HepG2 (cell line): ENCODE data around the gene HEPN1. TPM values are rescaled to one million over a fixed set of nuclear protein-coding genes. Genes with fewer than 3 reads are reported as not detected.

Experiments
- ATAC-seq: fragments of 200-7000 bp; cut with Tn5 transposase; 3 replicates; pipeline ENCODE4 v1.9.1; 2020; ENCODE audit warnings: mild to moderate bottlenecking, moderate library complexity
- BruUV-seq: library from RNA; stranded (reverse); fragments of 400-500 nt; replicated peaks from 2 replicates; lab custom pipeline; 2021; lab: Mats Ljungman, UMichigan
- CTCF ChIA-PET: fragments of 300-600 bp; formaldehyde crosslinking; extraction: SDS; loops from one replicate; lab custom pipeline; 2021; ENCODE audit warnings: low total read pairs, inconsistent platforms, low intra/inter-chr PET ratio; lab: Yijun Ruan, JAX
- POLR2A ChIA-PET: fragments of 350-600 bp; sonication (Branson Sonifier 250); formaldehyde crosslinking; loops from one replicate; lab custom pipeline; 2020; ENCODE audit warnings: antibody characterized with exemption, inconsistent platforms; lab: Yijun Ruan, JAX
- DNase-seq: peaks from one replicate; pipeline ENCODE4 v3.0.0-alpha.2; 2015; ENCODE audit warnings: low spot score
- FAIRE-seq: peaks from 3 replicates; lab custom pipeline; 2011; peaks lifted over from hg19 to GRCh38; lab: Jason Lieb, UNC
- H2AFZ ChIP-seq: one replicate; pipeline ENCODE4 v1.6.1; 2011; ENCODE audit warnings: low read length, inconsistent platforms
- H3K27ac ChIP-seq: fragments of 300-600 bp; 3 replicates; pipeline ENCODE4 v1.8.0; 2011; ENCODE audit warnings: mixed run types, mild to moderate bottlenecking, mixed read lengths, low read length, inconsistent platforms; ENCODE audit not compliant: insufficient read depth; ENCODE audit errors: extremely low read length
- H3K27me3 ChIP-seq, 2 experiments: fragments of 200-600 bp in 1 of 2; 2 replicates in 1 of 2; 3 replicates in 1 of 2; pipeline versions ENCODE4 v1.6.0 to v1.8.0; 2011; ENCODE audit warnings: low read length in 2 of 2, mild to moderate bottlenecking in 2 of 2, moderate library complexity in 2 of 2, inconsistent platforms in 1 of 2; ENCODE audit not compliant: insufficient read depth in 2 of 2, control insufficient read depth in 1 of 2
- H3K36me3 ChIP-seq, 2 experiments: fragments of 200-600 bp in 1 of 2; replicated peaks in 1 of 2; 2 replicates in 1 of 2; 3 replicates in 1 of 2; pipeline versions ENCODE4 v1.5.1 to v1.8.0; 2011; ENCODE audit warnings: low read length in 2 of 2, inconsistent platforms in 1 of 2; ENCODE audit not compliant: insufficient read depth in 2 of 2, control insufficient read depth in 1 of 2
- H3K4me1 ChIP-seq: 2 replicates; pipeline ENCODE4 v1.5.1; 2012; ENCODE audit warnings: low read length, inconsistent platforms; ENCODE audit not compliant: insufficient read depth
- H3K4me2 ChIP-seq: 2 replicates; pipeline ENCODE4 v1.6.0; 2011; ENCODE audit warnings: low read depth, low read length, inconsistent platforms
- H3K4me3 ChIP-seq, 3 experiments: fragments of 200-600 bp in 1 of 3; sonication (generic), shearing (Covaris generic) in 1 of 3; replicated peaks in 1 of 3; 2 replicates each; pipeline ENCODE4 v1.5.1; 2011 to 2016; ENCODE audit warnings: low read length in 3 of 3, inconsistent platforms in 2 of 3, low read depth in 2 of 3, mild to moderate bottlenecking in 2 of 3, control low read depth in 1 of 3, mixed read lengths in 1 of 3; ENCODE audit not compliant: insufficient read depth in 1 of 3
- H3K79me2 ChIP-seq: one replicate; pipeline ENCODE4 v1.6.1; 2011; ENCODE audit warnings: low read length, inconsistent platforms; ENCODE audit not compliant: insufficient read depth
- H3K9ac ChIP-seq: 2 replicates; pipeline ENCODE4 v1.6.0; 2011; ENCODE audit warnings: mild to moderate bottlenecking, low read depth, low read length, inconsistent platforms; ENCODE audit not compliant: insufficient read depth
- H3K9me3 ChIP-seq: 2 replicates; pipeline ENCODE4 v1.5.1; 2012; ENCODE audit warnings: mild to moderate bottlenecking, low read length
- H4K20me1 ChIP-seq: 2 replicates; pipeline ENCODE4 v1.6.0; 2011; ENCODE audit warnings: inconsistent platforms, mild to moderate bottlenecking, low read length, moderate library complexity; ENCODE audit not compliant: insufficient read depth
- PPARG ChIP-seq: conservative IDR thresholded peaks from 2 replicates; pipeline ENCODE4 v1.6.1; 2016; ENCODE audit warnings: missing biosample characterization, missing genetic modification reagents
- SP140L ChIP-seq: sonication (generic); formaldehyde crosslinking; IDR thresholded peaks from 2 replicates; pipeline ENCODE4 v1.4.0; 2020; ENCODE audit warnings: missing genetic modification reagents, borderline replicate concordance
- STAG1 ChIP-seq: sonication (generic); formaldehyde crosslinking; IDR thresholded peaks from 2 replicates; pipeline ENCODE4 v1.4.0; 2020; ENCODE audit warnings: missing genetic modification reagents
- WGBS: methylation state at CpG from one replicate; pipeline ENCODE4 v1.1.6; 2017; ENCODE audit warnings: low lambda C conversion rate; 5-methylcytosine and 5-hydroxymethylcytosine counted together
- in situ Hi-C: cut with HindIII; loops from 2 replicates; pipeline ENCODE4 v1.10.0; 2017; ENCODE audit warnings: low pct_unique_long_range_greater_than_20kb; ENCODE audit not compliant: extremely low pct_ligation_motif_present
- intact Hi-C: fragments of 100-400 bp; cut with micrococcal nuclease; formaldehyde crosslinking; loops from one replicate; pipeline ENCODE4 v1.10.0; 2022; ENCODE audit not compliant: unreplicated experiment
- polyA plus RNA-seq, 8 experiments: library from polyadenylated mRNA; depleted of rRNA in 3 of 8; stranded (reverse) in 7 of 8; unstranded in 1 of 8; fragments of >200 nt; fragmentation: Illumina TruSeq in 4 of 8; extraction: Trizol in 4 of 8; gene quantifications; 2 replicates each; pipeline versions ENCODE4 v1.2.1 to v1.2.3, GENCODE V29; 2011 to 2016; ENCODE audit warnings: low read depth in 4 of 8, missing spikeins in 1 of 8, mixed read lengths in 1 of 8; ENCODE audit not compliant: insufficient read depth in 1 of 8
- total RNA-seq, 5 experiments: library from RNA; depleted of rRNA; stranded (reverse); fragments of >200 nt; fragmentation: Illumina TruSeq; extraction: Trizol; gene quantifications; 2 replicates each; pipeline ENCODE4 v1.2.3, GENCODE V29; 2016; ENCODE audit warnings: low read depth in 1 of 5
- TF ChIP-seq, protein P1 (sequence below): sonication (generic); formaldehyde crosslinking; IDR thresholded peaks from 2 replicates; pipeline ENCODE4 v1.5.0; 2020; ENCODE audit warnings: mild to moderate bottlenecking, missing genetic modification reagents, moderate library complexity
- TF ChIP-seq, protein P2 (sequence below): sonication (generic); formaldehyde crosslinking; IDR thresholded peaks from 2 replicates; pipeline ENCODE4 v1.5.0; 2020; ENCODE audit warnings: mild to moderate bottlenecking, missing genetic modification reagents

Gene HEPN1
- total and polyA plus RNA-seq, 2 of the 13 experiments (the other 11 are each of a cell fraction or from before 2014, with no cell fraction given): not detected

DNA sequence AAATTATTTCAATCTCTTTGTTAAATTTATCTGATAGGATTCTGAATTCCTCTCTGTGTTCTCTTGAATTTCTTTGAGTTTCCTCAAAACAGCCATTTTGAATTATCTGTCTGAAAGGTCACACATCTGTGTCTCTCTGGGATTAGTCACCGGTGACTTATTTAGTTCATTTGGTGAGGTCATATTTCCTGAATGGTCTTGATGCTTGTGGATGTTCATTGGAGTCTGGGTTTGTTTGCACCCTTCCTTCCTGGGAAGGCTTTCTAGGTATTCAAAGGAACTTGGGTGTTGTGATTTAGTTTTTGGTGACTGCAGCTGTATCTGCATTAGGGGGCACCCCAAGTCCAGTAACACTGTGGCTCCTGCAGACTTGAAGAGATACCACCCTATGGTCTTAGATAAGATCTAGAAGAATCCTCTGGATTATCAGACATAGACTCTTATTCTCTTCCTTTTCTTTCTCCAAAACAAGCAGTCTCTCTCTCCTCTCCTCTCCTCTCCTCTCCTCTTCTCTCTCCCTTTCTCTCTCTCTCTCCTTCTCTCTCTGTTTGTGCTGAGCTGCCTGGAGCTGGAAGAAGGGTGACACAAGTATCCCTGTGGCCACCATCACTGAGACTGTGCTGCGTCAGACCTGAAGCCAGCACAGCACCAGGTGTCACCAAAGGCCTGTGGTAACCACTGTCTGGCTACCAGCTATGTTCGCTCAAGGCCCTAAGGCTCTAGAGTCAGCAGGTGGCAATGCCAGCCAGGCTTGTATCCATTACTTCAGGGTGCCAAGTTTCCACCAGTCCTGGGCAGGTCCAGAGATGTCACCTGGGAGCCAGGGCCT is 3.3 kb upstream of the HEPN1 start:
- 73% methylated on average over 3 of the region's 3 CpGs for WGBS
- Histone ChIP-seq H3K4me1 (peaks cover 19% of the 10 kb centered on the region), H3K4me2 (no peak overlapping the region), H3K36me3 (no peaks in the 10 kb centered on the region), H3K4me3 (no peak overlapping the region), H3K9me3 (peaks cover 12% of the 10 kb centered on the region), H3K27me3 (no peaks in the 10 kb centered on the region), H3K79me2 (no peaks in the 10 kb centered on the region), H3K9ac (no peak overlapping the region), H2AFZ (no peak overlapping the region), H4K20me1 (no peaks in the 10 kb centered on the region), H3K27ac (no peak overlapping the region)
- ChIA-PET CTCF (no interaction called here), POLR2A (interaction anchor here (1.4 kb wide), 1 partner anchor 38 kb away, joined by 3 read pairs; the partner anchor contains the start of gene CCDC15)
- TF ChIP-seq, protein P1, sequence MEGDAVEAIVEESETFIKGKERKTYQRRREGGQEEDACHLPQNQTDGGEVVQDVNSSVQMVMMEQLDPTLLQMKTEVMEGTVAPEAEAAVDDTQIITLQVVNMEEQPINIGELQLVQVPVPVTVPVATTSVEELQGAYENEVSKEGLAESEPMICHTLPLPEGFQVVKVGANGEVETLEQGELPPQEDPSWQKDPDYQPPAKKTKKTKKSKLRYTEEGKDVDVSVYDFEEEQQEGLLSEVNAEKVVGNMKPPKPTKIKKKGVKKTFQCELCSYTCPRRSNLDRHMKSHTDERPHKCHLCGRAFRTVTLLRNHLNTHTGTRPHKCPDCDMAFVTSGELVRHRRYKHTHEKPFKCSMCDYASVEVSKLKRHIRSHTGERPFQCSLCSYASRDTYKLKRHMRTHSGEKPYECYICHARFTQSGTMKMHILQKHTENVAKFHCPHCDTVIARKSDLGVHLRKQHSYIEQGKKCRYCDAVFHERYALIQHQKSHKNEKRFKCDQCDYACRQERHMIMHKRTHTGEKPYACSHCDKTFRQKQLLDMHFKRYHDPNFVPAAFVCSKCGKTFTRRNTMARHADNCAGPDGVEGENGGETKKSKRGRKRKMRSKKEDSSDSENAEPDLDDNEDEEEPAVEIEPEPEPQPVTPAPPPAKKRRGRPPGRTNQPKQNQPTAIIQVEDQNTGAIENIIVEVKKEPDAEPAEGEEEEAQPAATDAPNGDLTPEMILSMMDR (CRISPR knock-in tag): peak; percentile 64
- TF ChIP-seq, protein P2, sequence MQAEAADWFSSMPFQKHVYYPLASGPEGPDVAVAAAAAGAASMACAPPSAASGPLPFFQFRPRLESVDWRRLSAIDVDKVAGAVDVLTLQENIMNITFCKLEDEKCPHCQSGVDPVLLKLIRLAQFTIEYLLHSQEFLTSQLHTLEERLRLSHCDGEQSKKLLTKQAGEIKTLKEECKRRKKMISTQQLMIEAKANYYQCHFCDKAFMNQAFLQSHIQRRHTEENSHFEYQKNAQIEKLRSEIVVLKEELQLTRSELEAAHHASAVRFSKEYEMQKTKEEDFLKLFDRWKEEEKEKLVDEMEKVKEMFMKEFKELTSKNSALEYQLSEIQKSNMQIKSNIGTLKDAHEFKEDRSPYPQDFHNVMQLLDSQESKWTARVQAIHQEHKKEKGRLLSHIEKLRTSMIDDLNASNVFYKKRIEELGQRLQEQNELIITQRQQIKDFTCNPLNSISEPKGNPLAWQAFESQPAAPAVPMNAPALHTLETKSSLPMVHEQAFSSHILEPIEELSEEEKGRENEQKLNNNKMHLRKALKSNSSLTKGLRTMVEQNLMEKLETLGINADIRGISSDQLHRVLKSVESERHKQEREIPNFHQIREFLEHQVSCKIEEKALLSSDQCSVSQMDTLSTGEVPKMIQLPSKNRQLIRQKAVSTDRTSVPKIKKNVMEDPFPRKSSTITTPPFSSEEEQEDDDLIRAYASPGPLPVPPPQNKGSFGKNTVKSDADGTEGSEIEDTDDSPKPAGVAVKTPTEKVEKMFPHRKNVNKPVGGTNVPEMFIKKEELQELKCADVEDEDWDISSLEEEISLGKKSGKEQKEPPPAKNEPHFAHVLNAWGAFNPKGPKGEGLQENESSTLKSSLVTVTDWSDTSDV: no peak
- no peak for TF ChIP-seq PPARG
- TF ChIP-seq SP140L (CRISPR knock-in tag): no peak
- TF ChIP-seq STAG1 (CRISPR knock-in tag): peak; percentile 67
- intact Hi-C loops (no loop called here), in situ Hi-C loops (no loop called here)
- ATAC-seq (peak; percentile 85), FAIRE-seq (no peak), DNase-seq (no peak)
- no TSS peak for BruUV-seq
